ENCODE data around the gene SLC22A15.

Gene SLC22A15

DNA sequence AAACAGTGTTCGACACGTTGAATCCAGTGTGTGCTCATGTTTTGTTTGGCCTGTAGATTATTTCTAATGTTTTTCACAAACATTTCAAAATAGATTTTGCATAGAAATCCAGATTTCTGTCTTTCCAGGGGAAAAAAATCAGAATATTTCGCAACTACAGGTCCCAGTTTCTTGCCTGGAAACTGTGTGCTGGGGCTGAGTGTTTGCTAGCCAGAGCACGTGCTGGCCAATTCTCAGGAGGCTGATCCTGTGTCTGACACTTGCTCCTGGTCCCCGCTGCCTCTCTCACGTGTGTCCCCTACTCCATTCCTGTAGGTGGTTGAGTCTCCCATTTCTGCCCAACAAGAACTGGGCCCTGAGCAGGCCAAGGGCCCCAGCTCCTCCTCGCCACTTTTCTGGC, 137.3 kb downstream of the SLC22A15 start:
- Histone ChIP-seq H3K9ac (no peak overlapping the region), H3K27ac (no peak overlapping the region), H3K79me2 (ENCODE audit: insufficient read depth, low read depth) (no peaks in the 10 kb centered on the region), H3K4me2 (no peak overlapping the region), H4K20me1 (ENCODE audit: insufficient read depth) (no peaks in the 10 kb centered on the region), H3K4me3 (IDR thresholded peaks at IDR 0.05; ENCODE audit: insufficient read depth, low read depth, low read length) (no peak overlapping the region), H3K27me3 (ENCODE audit: insufficient read depth, low read depth) (no peaks in the 10 kb centered on the region), H3K36me3 (ENCODE audit: insufficient read depth) (no peaks in the 10 kb centered on the region), H3K4me1 (ENCODE audit: low read depth, poor library complexity, severe bottlenecking) (no peaks in the 10 kb centered on the region), H2AFZ (ENCODE audit: low read depth) (no peak overlapping the region)
- TF ChIP-seq, protein P1, sequence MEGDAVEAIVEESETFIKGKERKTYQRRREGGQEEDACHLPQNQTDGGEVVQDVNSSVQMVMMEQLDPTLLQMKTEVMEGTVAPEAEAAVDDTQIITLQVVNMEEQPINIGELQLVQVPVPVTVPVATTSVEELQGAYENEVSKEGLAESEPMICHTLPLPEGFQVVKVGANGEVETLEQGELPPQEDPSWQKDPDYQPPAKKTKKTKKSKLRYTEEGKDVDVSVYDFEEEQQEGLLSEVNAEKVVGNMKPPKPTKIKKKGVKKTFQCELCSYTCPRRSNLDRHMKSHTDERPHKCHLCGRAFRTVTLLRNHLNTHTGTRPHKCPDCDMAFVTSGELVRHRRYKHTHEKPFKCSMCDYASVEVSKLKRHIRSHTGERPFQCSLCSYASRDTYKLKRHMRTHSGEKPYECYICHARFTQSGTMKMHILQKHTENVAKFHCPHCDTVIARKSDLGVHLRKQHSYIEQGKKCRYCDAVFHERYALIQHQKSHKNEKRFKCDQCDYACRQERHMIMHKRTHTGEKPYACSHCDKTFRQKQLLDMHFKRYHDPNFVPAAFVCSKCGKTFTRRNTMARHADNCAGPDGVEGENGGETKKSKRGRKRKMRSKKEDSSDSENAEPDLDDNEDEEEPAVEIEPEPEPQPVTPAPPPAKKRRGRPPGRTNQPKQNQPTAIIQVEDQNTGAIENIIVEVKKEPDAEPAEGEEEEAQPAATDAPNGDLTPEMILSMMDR (conservative IDR thresholded peaks at IDR 0.05; ENCODE audit: low read depth, low read length) = no peak

GRCh38 chr1:116115476-116116439, 139.4 kb downstream of the SLC22A15 start:
- H3K9ac ChIP-seq = no peak overlapping the region
- H4K20me1 ChIP-seq (ENCODE audit: insufficient read depth) = no peaks in the 10 kb centered on the region
- no peaks in the 10 kb centered on the region for H3K4me1 ChIP-seq (ENCODE audit: low read depth, poor library complexity, severe bottlenecking)
- no peaks in the 10 kb centered on the region for H3K27me3 ChIP-seq (ENCODE audit: insufficient read depth, low read depth)
- H3K27ac ChIP-seq = no peak overlapping the region
- H2AFZ ChIP-seq (ENCODE audit: low read depth) = no peak overlapping the region
- no peaks in the 10 kb centered on the region for H3K79me2 ChIP-seq (ENCODE audit: insufficient read depth, low read depth)
- H3K4me2 ChIP-seq = no peak overlapping the region
- no peaks in the 10 kb centered on the region for H3K36me3 ChIP-seq (ENCODE audit: insufficient read depth)
- TF ChIP-seq, protein P1 (conservative IDR thresholded peaks at IDR 0.05; ENCODE audit: low read depth, low read length) = no peak
- no peak overlapping the region for H3K4me3 ChIP-seq (IDR thresholded peaks at IDR 0.05; ENCODE audit: insufficient read depth, low read depth, low read length)

DNA sequence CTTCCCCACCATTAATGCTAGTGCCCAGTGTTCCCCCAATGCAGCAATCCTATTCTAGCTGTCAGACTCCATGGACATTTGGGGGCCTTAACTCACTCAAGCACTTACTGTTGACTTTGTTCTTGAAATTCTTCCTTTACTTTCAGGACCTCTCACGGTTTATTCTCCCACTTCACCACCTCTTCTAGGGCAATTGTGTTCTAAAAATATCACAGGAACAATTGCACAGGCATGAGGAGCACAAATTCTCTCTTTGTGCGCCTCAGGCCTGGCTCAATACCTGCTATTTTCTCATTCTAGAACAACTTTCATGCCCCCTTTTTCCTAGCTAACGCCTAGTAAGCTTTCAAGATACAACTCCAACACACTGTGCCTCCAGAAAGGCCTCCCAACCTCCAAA, 142.2 kb downstream of the SLC22A15 start:
- Histone ChIP-seq H3K4me3 (IDR thresholded peaks at IDR 0.05; ENCODE audit: insufficient read depth, low read depth, low read length) (no peak overlapping the region), H3K9ac (no peak overlapping the region), H3K36me3 (ENCODE audit: insufficient read depth) (no peaks in the 10 kb centered on the region), H2AFZ (ENCODE audit: low read depth) (no peak overlapping the region), H3K79me2 (ENCODE audit: insufficient read depth, low read depth) (no peaks in the 10 kb centered on the region), H3K27me3 (ENCODE audit: insufficient read depth, low read depth) (no peaks in the 10 kb centered on the region), H3K27ac (no peak overlapping the region), H3K4me1 (ENCODE audit: low read depth, poor library complexity, severe bottlenecking) (no peaks in the 10 kb centered on the region), H4K20me1 (ENCODE audit: insufficient read depth) (no peaks in the 10 kb centered on the region), H3K4me2 (no peak overlapping the region)
- TF ChIP-seq, protein P1 (conservative IDR thresholded peaks at IDR 0.05; ENCODE audit: low read depth, low read length) = no peak

Measured in KMS-11 (cell line).